ENCODE results near the gene CEACAM5.

The CEACAM5 gene

GRCh38 chr19:41700381-41701195 lies 7.8 kb upstream of the CEACAM5 start:
- peak; percentile 2 for DNase-seq

DNA sequence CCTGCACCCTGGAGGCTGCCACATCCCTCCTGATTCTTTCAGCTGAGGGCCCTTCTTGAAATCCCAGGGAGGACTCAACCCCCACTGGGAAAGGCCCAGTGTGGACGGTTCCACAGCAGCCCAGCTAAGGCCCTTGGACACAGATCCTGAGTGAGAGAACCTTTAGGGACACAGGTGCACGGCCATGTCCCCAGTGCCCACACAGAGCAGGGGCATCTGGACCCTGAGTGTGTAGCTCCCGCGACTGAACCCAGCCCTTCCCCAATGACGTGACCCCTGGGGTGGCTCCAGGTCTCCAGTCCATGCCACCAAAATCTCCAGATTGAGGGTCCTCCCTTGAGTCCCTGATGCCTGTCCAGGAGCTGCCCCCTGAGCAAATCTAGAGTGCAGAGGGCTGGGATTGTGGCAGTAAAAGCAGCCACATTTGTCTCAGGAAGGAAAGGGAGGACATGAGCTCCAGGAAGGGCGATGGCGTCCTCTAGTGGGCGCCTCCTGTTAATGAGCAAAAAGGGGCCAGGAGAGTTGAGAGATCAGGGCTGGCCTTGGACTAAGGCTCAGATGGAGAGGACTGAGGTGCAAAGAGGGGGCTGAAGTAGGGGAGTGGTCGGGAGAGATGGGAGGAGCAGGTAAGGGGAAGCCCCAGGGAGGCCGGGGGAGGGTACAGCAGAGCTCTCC lies 6.9 kb upstream of the CEACAM5 start:
- peak; percentile 10 for DNase-seq

DNA sequence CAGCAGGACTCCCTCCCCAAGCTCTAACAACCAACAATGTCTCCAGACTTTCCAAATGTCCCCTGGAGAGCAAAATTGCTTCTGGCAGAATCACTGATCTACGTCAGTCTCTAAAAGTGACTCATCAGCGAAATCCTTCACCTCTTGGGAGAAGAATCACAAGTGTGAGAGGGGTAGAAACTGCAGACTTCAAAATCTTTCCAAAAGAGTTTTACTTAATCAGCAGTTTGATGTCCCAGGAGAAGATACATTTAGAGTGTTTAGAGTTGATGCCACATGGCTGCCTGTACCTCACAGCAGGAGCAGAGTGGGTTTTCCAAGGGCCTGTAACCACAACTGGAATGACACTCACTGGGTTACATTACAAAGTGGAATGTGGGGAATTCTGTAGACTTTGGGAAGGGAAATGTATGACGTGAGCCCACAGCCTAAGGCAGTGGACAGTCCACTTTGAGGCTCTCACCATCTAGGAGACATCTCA lies 6.2 kb upstream of the CEACAM5 start:
- DNase-seq: no peak

DNA sequence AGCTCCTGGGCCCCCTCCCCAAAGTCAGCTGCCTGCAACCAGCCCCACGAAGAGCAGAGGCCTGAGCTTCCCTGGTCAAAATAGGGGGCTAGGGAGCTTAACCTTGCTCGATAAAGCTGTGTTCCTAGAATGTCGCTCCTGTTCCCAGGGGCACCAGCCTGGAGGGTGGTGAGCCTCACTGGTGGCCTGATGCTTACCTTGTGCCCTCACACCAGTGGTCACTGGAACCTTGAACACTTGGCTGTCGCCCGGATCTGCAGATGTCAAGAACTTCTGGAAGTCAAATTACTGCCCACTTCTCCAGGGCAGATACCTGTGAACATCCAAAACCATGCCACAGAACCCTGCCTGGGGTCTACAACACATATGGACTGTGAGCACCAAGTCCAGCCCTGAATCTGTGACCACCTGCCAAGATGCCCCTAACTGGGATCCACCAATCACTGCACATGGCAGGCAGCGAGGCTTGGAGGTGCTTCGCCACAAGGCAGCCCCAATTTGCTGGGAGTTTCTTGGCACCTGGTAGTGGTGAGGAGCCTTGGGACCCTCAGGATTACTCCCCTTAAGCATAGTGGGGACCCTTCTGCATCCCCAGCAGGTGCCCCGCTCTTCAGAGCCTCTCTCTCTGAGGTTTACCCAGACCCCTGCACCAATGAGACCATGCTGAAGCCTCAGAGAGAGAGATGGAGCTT lies 4.7 kb upstream of the CEACAM5 start:
- DNase-seq: peak; percentile 2

DNA sequence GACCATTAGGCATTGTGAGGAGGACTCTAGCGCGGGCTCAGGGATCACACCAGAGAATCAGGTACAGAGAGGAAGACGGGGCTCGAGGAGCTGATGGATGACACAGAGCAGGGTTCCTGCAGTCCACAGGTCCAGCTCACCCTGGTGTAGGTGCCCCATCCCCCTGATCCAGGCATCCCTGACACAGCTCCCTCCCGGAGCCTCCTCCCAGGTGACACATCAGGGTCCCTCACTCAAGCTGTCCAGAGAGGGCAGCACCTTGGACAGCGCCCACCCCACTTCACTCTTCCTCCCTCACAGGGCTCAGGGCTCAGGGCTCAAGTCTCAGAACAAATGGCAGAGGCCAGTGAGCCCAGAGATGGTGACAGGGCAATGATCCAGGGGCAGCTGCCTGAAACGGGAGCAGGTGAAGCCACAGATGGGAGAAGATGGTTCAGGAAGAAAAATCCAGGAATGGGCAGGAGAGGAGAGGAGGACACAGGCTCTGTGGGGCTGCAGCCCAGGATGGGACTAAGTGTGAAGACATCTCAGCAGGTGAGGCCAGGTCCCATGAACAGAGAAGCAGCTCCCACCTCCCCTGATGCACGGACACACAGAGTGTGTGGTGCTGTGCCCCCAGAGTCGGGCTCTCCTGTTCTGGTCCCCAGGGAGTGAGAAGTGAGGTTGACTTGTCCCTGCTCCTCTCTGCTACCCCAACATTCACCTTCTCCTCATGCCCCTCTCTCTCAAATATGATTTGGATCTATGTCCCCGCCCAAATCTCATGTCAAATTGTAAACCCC lies 2.8 kb upstream of the CEACAM5 start:
- DNase-seq: peak; percentile 26

GRCh38 chr19:41706741-41707501 lies 1.5 kb upstream of the CEACAM5 start:
- peak; percentile 67 for DNase-seq

- peak; percentile 11 for DNase-seq
Measured at GRCh38 chr19:41707502-41707812, 969 bp upstream of the CEACAM5 start.

DNA sequence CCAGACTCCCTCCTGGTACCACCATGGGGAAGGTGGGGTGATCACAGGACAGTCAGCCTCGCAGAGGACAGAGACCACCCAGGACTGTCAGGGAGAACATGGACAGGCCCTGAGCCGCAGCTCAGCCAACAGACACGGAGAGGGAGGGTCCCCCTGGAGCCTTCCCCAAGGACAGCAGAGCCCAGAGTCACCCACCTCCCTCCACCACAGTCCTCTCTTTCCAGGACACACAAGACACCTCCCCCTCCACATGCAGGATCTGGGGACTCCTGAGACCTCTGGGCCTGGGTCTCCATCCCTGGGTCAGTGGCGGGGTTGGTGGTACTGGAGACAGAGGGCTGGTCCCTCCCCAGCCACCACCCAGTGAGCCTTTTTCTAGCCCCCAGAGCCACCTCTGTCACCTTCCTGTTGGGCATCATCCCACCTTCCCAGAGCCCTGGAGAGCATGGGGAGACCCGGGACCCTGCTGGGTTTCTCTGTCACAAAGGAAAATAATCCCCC lies 505 bp upstream of the CEACAM5 start:
- peak; percentile 9 for DNase-seq

DNA sequence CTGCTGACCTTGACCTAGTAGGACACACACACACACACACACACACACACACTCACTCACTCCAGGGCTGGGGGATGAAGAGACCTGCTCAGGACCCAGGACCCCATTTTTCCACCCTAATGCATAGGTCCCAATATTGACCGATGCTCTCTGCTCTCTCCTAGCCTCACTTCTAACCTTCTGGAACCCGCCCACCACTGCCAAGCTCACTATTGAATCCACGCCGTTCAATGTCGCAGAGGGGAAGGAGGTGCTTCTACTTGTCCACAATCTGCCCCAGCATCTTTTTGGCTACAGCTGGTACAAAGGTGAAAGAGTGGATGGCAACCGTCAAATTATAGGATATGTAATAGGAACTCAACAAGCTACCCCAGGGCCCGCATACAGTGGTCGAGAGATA lies 1.1 kb downstream of the CEACAM5 start:
- DNase-seq: peak; percentile 1

GRCh38 chr19:41709951-41710645 lies 1.7 kb downstream of the CEACAM5 start:
- DNase-seq: no peak

DNA sequence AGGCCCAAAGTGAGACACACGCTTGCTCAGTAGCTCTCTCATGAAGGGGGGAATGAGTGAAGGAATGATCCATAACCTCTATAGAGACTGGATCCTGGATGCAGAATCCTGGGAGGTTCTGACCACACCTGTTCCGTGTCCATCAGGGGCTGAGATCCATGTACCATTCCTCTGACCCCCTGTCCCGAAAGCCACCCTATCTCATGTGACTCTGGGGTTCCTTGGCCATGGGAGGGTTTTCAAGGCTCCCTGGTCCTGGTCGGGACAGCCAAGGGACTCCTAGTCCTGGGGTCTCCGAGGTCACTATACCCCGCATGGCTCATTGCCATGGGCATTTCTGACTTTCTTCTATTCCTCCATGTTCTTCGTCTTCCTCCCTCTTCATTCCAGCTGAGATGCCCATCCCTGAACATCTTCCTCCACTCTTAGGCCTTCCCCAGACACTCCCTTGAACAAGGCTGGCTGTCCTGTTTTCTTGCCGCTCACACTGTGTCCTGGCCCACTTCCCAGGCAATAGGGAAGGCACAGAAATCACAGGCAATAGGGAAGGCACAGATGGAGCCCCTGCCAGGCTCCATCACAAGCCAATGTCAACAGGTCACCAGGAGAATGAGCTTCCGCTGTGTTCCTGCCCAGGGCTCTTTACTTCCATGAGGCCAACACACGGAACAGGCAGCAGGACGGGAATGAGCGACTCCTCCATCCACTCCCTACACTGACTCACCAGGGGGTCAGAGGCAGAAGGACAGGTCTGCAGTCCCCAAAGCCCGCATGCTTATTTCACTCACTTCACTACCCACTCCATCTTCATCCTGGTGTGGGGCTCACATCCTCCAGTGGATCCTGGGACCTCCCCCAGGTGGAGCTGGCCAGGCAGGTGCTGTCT lies 3.2 kb downstream of the CEACAM5 start:
- no peak for DNase-seq

DNA sequence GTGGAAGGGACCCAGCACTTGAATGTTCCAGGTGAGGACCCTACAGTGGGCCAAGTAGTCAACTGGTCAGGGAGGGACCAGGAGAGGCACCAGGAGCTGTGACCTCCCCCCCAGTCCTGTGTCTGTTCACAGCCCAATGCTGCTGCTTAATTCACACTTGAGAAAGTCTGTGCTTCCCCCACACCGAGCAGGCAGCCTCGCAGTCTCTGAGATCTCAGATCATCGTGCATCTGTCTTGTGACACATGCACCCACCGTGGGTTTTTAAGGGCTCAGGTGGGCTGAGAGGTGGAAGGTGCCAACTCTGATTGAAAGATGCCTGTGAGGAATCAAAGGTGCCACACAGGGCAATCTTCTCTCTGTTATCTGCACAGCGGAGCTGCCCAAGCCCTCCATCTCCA lies 6.2 kb downstream of the CEACAM5 start:
- no peak for DNase-seq

DNA sequence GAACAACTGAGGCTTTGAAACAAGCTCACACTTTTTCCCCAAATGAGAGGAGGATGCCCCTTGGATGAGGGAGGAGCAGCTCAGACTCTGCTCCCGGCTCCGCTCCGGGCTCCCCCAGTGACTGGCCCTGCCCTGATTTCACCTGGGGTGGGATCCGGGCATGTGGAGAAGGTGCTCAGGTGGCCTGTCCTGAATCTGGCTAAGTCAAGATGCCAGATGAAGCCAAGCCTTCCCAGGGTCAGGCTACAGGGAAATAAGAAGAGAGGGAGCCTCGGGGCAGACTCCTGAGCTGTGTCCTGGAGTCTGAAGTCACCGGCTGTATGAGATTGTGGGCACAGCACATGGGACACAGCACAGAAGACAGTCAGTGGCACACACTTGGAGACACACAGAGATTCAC lies 10.3 kb downstream of the CEACAM5 start:
- no peak for DNase-seq

- DNase-seq: no peak
Measured at GRCh38 chr19:41720103-41720502, 11.7 kb downstream of the CEACAM5 start.

GRCh38 chr19:41726493-41726892 lies 18.1 kb downstream of the CEACAM5 start:
- DNase-seq: no peak

GRCh38 chr19:41734156-41734555 lies 25.7 kb downstream of the CEACAM5 start:
- no peak for DNase-seq

DNA sequence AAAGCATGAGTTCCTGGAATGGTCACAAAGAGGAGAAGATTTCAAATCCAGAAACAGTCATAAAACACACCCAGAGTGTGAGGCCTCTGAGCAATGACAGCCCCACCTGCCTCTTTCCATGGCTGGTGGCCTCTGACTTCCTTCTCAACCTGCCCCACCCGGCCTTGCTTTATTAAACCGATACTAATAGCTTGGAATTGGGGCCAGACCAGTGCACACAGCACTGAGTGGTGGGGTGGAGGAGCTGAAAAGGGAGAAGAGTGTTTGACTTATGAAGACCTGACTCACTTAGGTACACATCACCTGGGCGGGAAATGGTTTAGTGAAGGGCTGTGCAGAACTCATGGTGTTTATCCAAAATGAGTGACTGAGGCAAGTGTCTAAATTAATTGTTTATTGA lies 26.2 kb downstream of the CEACAM5 start:
- DNase-seq: no peak

GRCh38 chr19:41735071-41735600 lies 26.7 kb downstream of the CEACAM5 start:
- no peak for DNase-seq

GRCh38 chr19:41739361-41739760 lies 30.9 kb downstream of the CEACAM5 start:
- DNase-seq: no peak

Data from activated CD8-positive, alpha-beta memory T cell treated with anti-CD3 and anti-CD28 coated beads, Interleukin-2, amount 50 U/mL, for 4 hours (primary cell).